ENCODE results near the gene CLDN6.

DNA sequence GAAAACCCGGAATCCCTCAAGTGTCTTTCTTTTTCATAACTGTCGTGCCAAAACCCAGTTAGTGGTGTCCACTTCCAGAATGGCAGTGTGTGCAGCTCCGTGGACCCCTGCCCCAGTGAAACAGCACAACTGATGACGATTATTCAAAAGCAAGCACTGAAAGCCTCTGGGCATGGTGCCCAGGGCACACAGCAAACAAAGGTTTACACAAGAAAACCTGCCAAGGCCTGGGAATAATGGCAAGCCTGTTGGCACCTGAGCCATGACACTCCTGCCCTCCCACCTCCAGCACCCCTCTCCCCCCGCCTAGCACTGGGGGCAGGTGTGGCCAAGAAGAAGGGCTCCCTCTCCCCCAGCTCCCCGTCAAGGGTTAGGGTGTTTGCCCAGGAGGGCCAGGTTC is 40.5 kb downstream of the CLDN6 start:
- TF ChIP-seq, protein P1, sequence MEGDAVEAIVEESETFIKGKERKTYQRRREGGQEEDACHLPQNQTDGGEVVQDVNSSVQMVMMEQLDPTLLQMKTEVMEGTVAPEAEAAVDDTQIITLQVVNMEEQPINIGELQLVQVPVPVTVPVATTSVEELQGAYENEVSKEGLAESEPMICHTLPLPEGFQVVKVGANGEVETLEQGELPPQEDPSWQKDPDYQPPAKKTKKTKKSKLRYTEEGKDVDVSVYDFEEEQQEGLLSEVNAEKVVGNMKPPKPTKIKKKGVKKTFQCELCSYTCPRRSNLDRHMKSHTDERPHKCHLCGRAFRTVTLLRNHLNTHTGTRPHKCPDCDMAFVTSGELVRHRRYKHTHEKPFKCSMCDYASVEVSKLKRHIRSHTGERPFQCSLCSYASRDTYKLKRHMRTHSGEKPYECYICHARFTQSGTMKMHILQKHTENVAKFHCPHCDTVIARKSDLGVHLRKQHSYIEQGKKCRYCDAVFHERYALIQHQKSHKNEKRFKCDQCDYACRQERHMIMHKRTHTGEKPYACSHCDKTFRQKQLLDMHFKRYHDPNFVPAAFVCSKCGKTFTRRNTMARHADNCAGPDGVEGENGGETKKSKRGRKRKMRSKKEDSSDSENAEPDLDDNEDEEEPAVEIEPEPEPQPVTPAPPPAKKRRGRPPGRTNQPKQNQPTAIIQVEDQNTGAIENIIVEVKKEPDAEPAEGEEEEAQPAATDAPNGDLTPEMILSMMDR (IDR thresholded peaks at IDR 0.05), result no peak
- no peak for TF ChIP-seq ZFX (IDR thresholded peaks at IDR 0.05; ENCODE audit: borderline replicate concordance)

Measured in 22Rv1 (cell line).